ENCODE data around the gene RAD23A.
A peak's percentile ranks its signal among the peaks of the same experiment; 100 is the strongest.

Gene RAD23A

DNA sequence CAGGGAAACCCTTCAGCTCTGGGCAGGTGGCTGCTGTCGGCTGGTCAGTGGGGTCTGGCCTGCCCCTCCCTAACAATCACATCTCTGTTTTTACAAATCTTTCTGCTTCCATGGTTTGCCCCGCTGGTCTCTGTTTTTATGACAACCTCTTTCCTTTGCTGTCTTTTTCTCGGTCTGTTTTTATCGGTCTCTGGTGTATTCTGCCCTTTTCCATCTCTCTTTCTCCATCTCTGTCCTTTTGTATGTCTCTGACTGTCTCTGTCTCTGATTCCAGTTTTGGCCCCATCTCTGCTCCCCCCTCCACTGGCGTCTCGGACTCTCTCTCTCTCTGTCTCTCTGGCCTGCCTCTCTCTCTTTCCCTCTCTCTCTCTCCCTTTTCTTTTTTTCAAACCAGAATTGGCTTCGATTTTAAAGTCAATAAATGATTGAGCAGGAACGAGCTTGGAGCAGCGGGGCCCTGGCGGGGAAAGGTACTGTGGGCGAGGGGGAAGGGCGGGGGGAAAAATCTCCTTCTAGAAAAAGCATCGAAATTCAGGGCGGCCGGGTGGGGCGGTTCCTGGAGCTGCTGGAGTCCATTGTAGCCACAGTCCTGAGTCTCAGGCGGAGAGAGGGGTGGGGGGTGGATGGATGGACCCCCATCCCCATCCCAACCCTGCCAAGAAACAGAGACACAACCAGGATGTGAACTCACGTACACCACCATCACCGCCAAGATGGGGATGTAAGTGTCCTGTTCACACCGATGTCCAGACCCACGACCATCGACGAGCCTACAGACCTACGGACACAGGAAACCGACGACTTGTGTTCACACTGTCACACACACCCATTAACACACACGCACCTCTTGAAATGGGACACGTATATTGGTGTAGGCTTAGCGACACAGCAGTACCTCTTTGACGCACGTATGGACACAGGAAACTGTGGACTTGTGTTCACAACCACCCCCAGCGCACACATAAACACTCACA lies 52.6 kb downstream of the RAD23A start:
- Histone ChIP-seq H2BK15ac (ENCODE audit: low read length) (no peak overlapping the region), H2BK120ac (ENCODE audit: low read depth, low read length) (no peak overlapping the region), H2AK5ac (ENCODE audit: low read depth, low read length) (no peak overlapping the region), H3K9ac (ENCODE audit: low read depth, low read length, poor library complexity) (no peak overlapping the region), H3K27ac (replicated peaks; ENCODE audit: low read length) (no peak overlapping the region), H2AFZ (ENCODE audit: low read length) (no peak overlapping the region), H3K18ac (ENCODE audit: low read length) (no peak overlapping the region), H3K9me3 (replicated peaks in 1 of 2; ENCODE audit: control insufficient read depth in 2 of 2, insufficient read depth in 1 of 2, low read depth in 1 of 2, low read length in 2 of 2) (peaks cover 0 to 5% of the 10 kb centered on the region in 2 donors), H3K14ac (ENCODE audit: low read length) (peak overlapping the region; percentile 85), H3K79me1 (ENCODE audit: low read depth, low read length) (peaks cover 3% of the 10 kb centered on the region), H4K8ac (ENCODE audit: low read depth, low read length) (no peak overlapping the region), H3K27me3 (ENCODE audit: control insufficient read depth in 3 of 3, insufficient read depth in 3 of 3, low read depth in 1 of 3, low read length in 3 of 3) (peaks cover 30 to 93% (median 78%) of the 10 kb centered on the region in 3 experiments), H3K36me3 (replicated peaks in 1 of 2; ENCODE audit: control insufficient read depth in 2 of 2, insufficient read depth in 2 of 2, low read length in 2 of 2) (no peaks in the 10 kb centered on the region), H3K4me3 (ENCODE audit: low read length in 2 of 2) (no peak overlapping the region), H3K4me1 (ENCODE audit: control insufficient read depth in 2 of 2, insufficient read depth in 1 of 2, low read depth in 1 of 2, low read length in 2 of 2) (peaks cover 4 to 6% of the 10 kb centered on the region in 2 donors), H2BK12ac (ENCODE audit: low read length) (no peak overlapping the region), H3K4me2 (ENCODE audit: insufficient read depth, low read length, poor library complexity, severe bottlenecking) (no peak overlapping the region), H3K23ac (ENCODE audit: low read depth, low read length, poor library complexity) (peak overlapping the region; percentile 95), H3K4ac (ENCODE audit: low read length) (no peak overlapping the region), H2BK5ac (ENCODE audit: low read length) (no peak overlapping the region), H4K91ac (ENCODE audit: low read depth, low read length, poor library complexity) (no peak overlapping the region)
- no peak for DNase-seq (ENCODE audit: low spot score)
- WGBS, 2 donors (ENCODE audit: extremely low coverage in 2 of 2, insufficient read length in 2 of 2, insufficient replicate concordance in 1 of 2), result no CpG with 5 or more reads among the region's 32 CpGs

DNA sequence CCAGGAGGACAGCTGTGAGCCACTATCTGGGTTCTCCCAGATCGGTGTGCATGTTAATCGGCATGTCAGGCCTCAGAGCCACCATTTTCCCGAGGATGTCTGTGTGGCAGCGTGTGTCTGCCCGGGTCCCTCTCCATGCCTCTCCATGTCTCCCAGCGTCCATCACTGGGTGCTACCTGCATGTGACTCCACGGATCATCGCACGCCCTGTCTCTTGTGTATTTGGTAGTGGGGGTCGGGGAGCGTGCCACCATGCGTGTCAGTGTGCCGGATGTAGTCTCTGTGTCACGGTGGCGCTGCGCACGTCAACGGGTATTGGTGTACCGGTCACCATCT lies 55.5 kb downstream of the RAD23A start:
- WGBS, 2 donors (ENCODE audit: extremely low coverage in 2 of 2, insufficient read length in 2 of 2, insufficient replicate concordance in 1 of 2), result no CpG with 5 or more reads among the region's 19 CpGs
- peak overlapping the region; percentile 38 for H3K23ac ChIP-seq (ENCODE audit: low read depth, low read length, poor library complexity)
- H4K91ac ChIP-seq (ENCODE audit: low read depth, low read length, poor library complexity), result no peak overlapping the region
- no peak for DNase-seq (ENCODE audit: low spot score)
- H3K27me3 ChIP-seq (ENCODE audit: control insufficient read depth in 3 of 3, insufficient read depth in 3 of 3, low read depth in 1 of 3, low read length in 3 of 3), result peaks cover 19 to 98% (median 73%) of the 10 kb centered on the region in 3 experiments
- peaks cover 0 to 4% of the 10 kb centered on the region in 2 donors for H3K9me3 ChIP-seq (replicated peaks in 1 of 2; ENCODE audit: control insufficient read depth in 2 of 2, insufficient read depth in 1 of 2, low read depth in 1 of 2, low read length in 2 of 2)
- no peak overlapping the region for H2BK15ac ChIP-seq (ENCODE audit: low read length)
- H3K4me3 ChIP-seq (ENCODE audit: low read length in 2 of 2), result no peak overlapping the region
- no peak overlapping the region for H3K9ac ChIP-seq (ENCODE audit: low read depth, low read length, poor library complexity)
- no peak overlapping the region for H3K18ac ChIP-seq (ENCODE audit: low read length)
- no peak overlapping the region for H3K4ac ChIP-seq (ENCODE audit: low read length)
- no peak overlapping the region for H2AK5ac ChIP-seq (ENCODE audit: low read depth, low read length)
- peaks cover 6% of the 10 kb centered on the region for H3K79me1 ChIP-seq (ENCODE audit: low read depth, low read length)
- H3K27ac ChIP-seq (replicated peaks; ENCODE audit: low read length), result no peak overlapping the region
- no peaks in the 10 kb centered on the region for H3K36me3 ChIP-seq (replicated peaks in 1 of 2; ENCODE audit: control insufficient read depth in 2 of 2, insufficient read depth in 2 of 2, low read length in 2 of 2)
- no peak overlapping the region for H2AFZ ChIP-seq (ENCODE audit: low read length)
- no peak overlapping the region for H3K14ac ChIP-seq (ENCODE audit: low read length)
- no peak overlapping the region for H2BK5ac ChIP-seq (ENCODE audit: low read length)
- H2BK12ac ChIP-seq (ENCODE audit: low read length), result no peak overlapping the region
- H3K4me1 ChIP-seq (ENCODE audit: control insufficient read depth in 2 of 2, insufficient read depth in 1 of 2, low read depth in 1 of 2, low read length in 2 of 2), result peaks cover 0 to under 1% of the 10 kb centered on the region in 2 donors
- H3K4me2 ChIP-seq (ENCODE audit: insufficient read depth, low read length, poor library complexity, severe bottlenecking), result no peak overlapping the region
- H2BK120ac ChIP-seq (ENCODE audit: low read depth, low read length), result no peak overlapping the region
- H4K8ac ChIP-seq (ENCODE audit: low read depth, low read length), result no peak overlapping the region

DNA sequence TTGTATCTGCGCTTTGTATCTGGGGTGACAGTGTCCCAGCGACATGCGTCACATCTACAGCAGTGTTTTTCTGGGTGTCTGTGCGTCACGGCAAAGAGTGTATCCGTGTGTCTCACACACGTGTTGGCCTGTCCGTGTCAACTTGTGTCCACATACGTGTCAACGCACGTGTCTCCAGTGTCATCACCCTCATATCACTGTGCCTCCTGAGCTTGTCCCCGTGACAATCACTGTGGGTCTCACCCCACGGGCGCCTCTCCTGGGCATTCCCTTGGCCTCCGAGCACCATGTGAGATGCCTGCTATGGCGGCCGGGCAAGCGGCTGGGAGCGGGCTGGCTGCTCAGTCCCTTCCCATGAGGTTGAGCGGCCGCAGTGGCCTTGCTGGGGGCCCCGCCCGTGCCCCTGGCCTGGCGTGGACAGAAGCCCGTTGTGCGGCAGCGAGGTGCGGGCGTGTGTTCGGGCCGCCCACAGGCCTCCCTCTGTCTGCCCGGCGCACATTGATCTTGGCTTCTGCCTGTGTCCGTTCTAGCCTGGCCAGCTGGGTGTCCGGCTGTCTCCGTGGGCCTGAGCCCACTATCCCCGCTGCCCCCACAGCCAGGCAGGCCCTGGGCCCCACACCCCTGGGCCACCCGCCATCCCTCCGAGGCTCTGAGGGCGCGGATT lies 56.0 kb downstream of the RAD23A start:
- Histone ChIP-seq H3K79me1 (ENCODE audit: low read depth, low read length) (peaks cover 6% of the 10 kb centered on the region), H2BK5ac (ENCODE audit: low read length) (no peak overlapping the region), H3K23ac (ENCODE audit: low read depth, low read length, poor library complexity) (peak overlapping the region; percentile 38), H2BK120ac (ENCODE audit: low read depth, low read length) (no peak overlapping the region), H3K36me3 (replicated peaks in 1 of 2; ENCODE audit: control insufficient read depth in 2 of 2, insufficient read depth in 2 of 2, low read length in 2 of 2) (no peaks in the 10 kb centered on the region), H3K4ac (ENCODE audit: low read length) (no peak overlapping the region), H3K14ac (ENCODE audit: low read length) (peak overlapping the region; percentile 56), H2AFZ (ENCODE audit: low read length) (no peak overlapping the region), H3K27ac (replicated peaks; ENCODE audit: low read length) (no peak overlapping the region), H2BK15ac (ENCODE audit: low read length) (no peak overlapping the region), H3K9me3 (replicated peaks in 1 of 2; ENCODE audit: control insufficient read depth in 2 of 2, insufficient read depth in 1 of 2, low read depth in 1 of 2, low read length in 2 of 2) (peaks cover 0 to 4% of the 10 kb centered on the region in 2 donors), H2BK12ac (ENCODE audit: low read length) (peak overlapping the region; percentile 84), H3K4me2 (ENCODE audit: insufficient read depth, low read length, poor library complexity, severe bottlenecking) (no peak overlapping the region), H2AK5ac (ENCODE audit: low read depth, low read length) (peak overlapping the region; percentile 56), H4K91ac (ENCODE audit: low read depth, low read length, poor library complexity) (no peak overlapping the region), H3K4me1 (ENCODE audit: control insufficient read depth in 2 of 2, insufficient read depth in 1 of 2, low read depth in 1 of 2, low read length in 2 of 2) (no peaks in the 10 kb centered on the region), H3K18ac (ENCODE audit: low read length) (peak overlapping the region; percentile 28), H3K4me3 (ENCODE audit: low read length in 2 of 2) (no peak overlapping the region), H4K8ac (ENCODE audit: low read depth, low read length) (no peak overlapping the region), H3K27me3 (ENCODE audit: control insufficient read depth in 3 of 3, insufficient read depth in 3 of 3, low read depth in 1 of 3, low read length in 3 of 3) (peaks cover 14 to 98% (median 72%) of the 10 kb centered on the region in 3 experiments), H3K9ac (ENCODE audit: low read depth, low read length, poor library complexity) (peak overlapping the region; percentile 44)
- no peak for DNase-seq (ENCODE audit: low spot score)
- no CpG with 5 or more reads among the region's 41 CpGs for WGBS, 2 donors (ENCODE audit: extremely low coverage in 2 of 2, insufficient read length in 2 of 2, insufficient replicate concordance in 1 of 2)

Measured in neuronal stem cell (in vitro differentiated cells).